Activated CD4-positive, alpha-beta T cell treated with anti-CD3 and anti-CD28 coated beads, Interleukin-2, amount 10 ng/mL, durations not matched to agents 7 days and 5 days (primary cell): Measurements from ENCODE around the gene KRTAP10-3. TPM values are rescaled to one million over a fixed set of nuclear protein-coding genes. Genes with fewer than 3 reads are reported as not detected.

Source experiments
- CTCF ChIA-PET: fragments of 350-600 bp; sonication (Branson Sonifier 250); formaldehyde crosslinking; loops from one replicate; lab custom pipeline; 2021; ENCODE audit warnings: antibody characterized with exemption; lab: Charles Lee
- POLR2A ChIA-PET: fragments of 350-600 bp; sonication (Branson Sonifier 250); formaldehyde crosslinking; loops from one replicate; lab custom pipeline; 2021; ENCODE audit warnings: antibody characterized with exemption; lab: Charles Lee
- DNase-seq: peaks from one replicate; pipeline ENCODE4 v3.0.0-alpha.2; 2020
- H3K27ac Mint-ChIP-seq: one replicate; pipeline ENCODE4 v1.8.0; 2021; ENCODE audit warnings: mild to moderate bottlenecking, moderate library complexity, mixed read lengths
- H3K27me3 Mint-ChIP-seq: one replicate; pipeline ENCODE4 v1.8.0; 2021; ENCODE audit warnings: mixed read lengths
- H3K36me3 Mint-ChIP-seq: one replicate; pipeline ENCODE4 v1.8.0; 2021; ENCODE audit warnings: low read depth, mixed read lengths
- H3K4me1 Mint-ChIP-seq: one replicate; pipeline ENCODE4 v1.8.0; 2021; ENCODE audit warnings: mixed read lengths
- H3K4me3 Mint-ChIP-seq: one replicate; pipeline ENCODE4 v1.8.0; 2021; ENCODE audit warnings: mild to moderate bottlenecking, moderate library complexity, mixed read lengths
- H3K9me3 Mint-ChIP-seq: one replicate; pipeline ENCODE4 v1.8.0; 2021; ENCODE audit warnings: mixed read lengths
- total RNA-seq, 2 experiments: library from RNA; stranded (reverse); gene quantifications; one replicate each; pipeline ENCODE4 v1.2.3, GENCODE V29; 2021

The KRTAP10-3 gene
- total RNA-seq, 2 experiments from 2014 or later = not detected

DNA sequence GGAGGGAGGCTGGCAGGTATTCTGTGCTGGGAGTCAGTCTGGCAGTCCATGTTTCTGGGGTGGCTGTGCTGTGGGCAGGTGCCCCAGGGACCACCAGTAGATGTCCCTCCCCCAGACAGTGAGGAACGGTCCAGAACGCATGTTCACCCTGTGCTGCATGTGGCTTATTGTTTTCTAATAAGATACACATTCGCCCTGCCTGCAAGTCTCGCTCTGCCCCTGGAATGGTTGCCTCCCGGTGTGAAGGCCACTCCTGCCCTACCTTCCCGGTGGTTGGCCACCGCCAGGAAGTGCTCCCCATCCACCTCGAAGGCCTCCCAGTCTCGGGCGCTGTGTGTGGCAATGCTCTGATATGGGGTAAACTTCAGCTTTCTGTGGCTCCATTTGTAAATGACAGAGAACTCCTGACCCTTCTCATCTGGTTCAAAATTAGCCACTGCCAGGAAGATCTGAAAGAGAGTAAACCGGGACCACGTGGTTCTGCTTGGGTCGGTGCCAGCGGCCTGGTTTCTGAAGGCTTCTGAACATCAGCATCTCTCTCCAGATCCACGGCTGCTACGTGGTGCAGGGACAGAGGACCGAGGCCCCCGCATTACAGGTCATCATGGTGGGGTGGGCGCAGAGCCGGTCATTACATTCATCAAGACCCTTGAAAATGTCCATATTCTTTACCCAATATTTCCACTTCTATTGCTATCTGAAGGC lies 33.1 kb downstream of the KRTAP10-3 start:
- no peak overlapping the region for H3K27ac Mint-ChIP-seq
- H3K36me3 Mint-ChIP-seq = no peaks in the 10 kb centered on the region
- H3K4me3 Mint-ChIP-seq = no peak overlapping the region
- H3K9me3 Mint-ChIP-seq = peaks cover 2% of the 10 kb centered on the region
- ChIA-PET POLR2A (no interaction called here), CTCF (no interaction called here)
- no peaks in the 10 kb centered on the region for H3K4me1 Mint-ChIP-seq
- no peaks in the 10 kb centered on the region for H3K27me3 Mint-ChIP-seq
- DNase-seq = no peak

DNA sequence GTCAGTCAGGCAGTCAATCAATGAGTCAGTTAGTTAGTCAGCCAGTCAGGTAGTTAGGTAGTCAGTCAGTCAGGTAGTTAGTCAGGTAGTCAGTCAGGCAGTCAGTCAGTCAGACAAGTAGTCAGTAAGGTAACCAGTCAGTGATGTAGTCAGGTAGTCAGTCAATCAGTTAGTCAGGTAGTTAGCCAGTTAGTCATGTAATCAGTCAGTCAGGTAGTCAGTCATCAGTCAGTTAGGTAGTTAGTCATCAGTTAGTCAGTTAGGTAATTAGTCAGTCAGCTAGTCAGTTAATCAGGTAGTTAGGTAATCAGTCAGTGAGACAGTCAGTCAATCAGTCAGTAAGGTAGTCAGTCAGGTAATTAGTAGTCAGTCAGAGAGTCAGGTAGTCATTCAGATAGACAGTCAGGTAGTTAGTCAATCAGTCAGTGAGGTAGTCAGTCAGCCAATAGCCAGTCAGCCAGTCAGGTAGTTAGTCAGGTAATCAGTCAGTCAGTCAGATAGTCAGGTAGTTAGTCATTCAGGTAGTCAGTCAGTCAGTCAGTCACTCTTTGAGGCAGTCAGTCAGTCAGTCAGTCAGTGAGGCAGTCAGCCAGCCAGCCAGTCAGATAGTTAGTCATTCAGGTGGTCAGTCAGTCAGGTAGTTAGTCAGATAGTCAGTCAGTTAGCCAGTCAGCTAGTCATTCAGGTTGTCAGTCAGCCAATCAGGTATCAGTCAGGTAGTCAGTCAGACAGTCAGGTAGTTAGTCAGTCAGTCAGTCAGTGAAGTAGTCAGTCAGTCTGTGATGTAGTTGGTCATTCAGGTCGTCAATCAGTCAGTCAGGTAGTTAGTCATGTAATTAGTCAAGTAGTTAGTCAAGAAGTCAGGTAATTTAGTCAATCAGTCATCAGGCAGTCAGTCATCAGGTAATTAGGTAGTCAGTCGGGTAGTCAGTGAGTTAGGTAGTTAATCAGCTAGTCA lies 33.9 kb downstream of the KRTAP10-3 start:
- Mint-ChIP-seq H3K9me3 (peaks cover 2% of the 10 kb centered on the region), H3K4me3 (no peak overlapping the region), H3K36me3 (no peaks in the 10 kb centered on the region), H3K27me3 (no peaks in the 10 kb centered on the region), H3K4me1 (no peaks in the 10 kb centered on the region), H3K27ac (no peak overlapping the region)
- DNase-seq = no peak
- POLR2A ChIA-PET = no interaction called here
- CTCF ChIA-PET = interaction anchor here (1.0 kb wide), 1 partner anchor 269 kb away, joined by 3 read pairs; no protein-coding TSS in a partner anchor

DNA sequence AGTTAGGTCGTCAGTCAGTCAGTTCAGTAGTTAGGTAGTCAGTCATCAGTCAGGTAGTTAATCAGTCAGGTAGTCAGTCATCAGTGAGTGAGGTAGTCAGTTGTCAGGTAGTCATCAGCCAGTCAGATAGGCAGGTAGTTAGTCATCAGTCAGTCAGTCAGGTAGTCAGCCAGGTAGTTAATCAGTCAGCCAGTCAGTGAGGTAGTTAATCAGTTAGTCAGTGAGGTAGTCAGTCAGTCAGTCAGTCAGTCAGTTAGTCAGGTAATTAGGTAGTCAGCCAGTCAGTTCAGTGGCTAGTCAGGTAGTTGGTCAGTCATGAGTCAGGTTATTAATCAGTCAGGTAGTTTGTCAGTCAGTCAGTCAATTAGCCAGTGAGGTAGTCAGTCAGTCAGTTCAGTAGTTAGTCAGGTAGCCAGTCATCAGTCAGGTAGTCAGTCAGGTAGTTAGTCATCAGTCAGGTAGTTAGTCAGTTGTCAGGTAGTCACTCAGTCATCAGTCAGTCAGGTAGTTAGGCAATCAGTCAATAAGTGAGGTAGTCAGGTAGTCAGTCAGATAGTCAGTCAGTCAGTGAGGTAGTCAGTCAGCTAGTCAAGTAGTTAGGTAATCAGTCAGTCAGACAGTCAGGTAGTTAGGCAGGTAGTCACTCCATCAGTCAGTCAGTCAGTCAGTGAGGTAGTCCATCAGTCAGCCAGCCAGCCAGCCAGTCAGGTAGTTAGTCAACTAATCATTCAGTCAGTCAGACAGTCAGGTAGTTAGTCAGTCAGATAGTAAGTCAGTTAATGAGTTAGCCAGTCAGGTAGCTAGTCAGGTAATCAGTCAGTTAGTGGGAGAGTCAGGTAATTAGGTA lies 34.8 kb downstream of the KRTAP10-3 start:
- peaks cover 2% of the 10 kb centered on the region for H3K9me3 Mint-ChIP-seq
- H3K36me3 Mint-ChIP-seq = no peaks in the 10 kb centered on the region
- H3K27me3 Mint-ChIP-seq = no peaks in the 10 kb centered on the region
- ChIA-PET CTCF (interaction anchor here (1.0 kb wide), 1 partner anchor 269 kb away, joined by 3 read pairs; no protein-coding TSS in a partner anchor), POLR2A (no interaction called here)
- H3K4me1 Mint-ChIP-seq = no peaks in the 10 kb centered on the region
- H3K4me3 Mint-ChIP-seq = no peak overlapping the region
- H3K27ac Mint-ChIP-seq = no peak overlapping the region
- no peak for DNase-seq

DNA sequence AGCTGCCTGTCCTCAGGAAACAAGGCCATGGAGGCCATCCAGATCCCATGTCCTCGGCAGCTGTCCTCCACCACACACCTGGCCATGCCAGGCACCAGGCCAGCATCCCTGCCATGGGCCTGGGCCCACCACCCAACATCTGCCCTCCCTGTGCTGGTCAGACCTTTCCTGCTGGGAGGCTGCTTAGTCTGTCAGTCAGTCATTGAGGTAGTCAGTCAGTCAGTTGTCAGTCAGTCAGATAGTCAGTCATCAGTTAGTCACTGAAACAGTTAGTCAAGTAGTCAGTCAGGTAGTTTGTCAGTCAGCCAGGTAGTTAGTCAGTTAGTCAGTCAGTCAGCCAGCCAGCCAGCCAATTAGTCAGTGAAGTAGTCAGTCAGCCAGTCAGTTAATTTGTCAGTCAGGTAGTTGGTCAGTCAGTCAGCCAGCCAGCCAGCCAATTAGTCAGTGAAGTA lies 35.8 kb downstream of the KRTAP10-3 start:
- Mint-ChIP-seq H3K9me3 (peaks cover 2% of the 10 kb centered on the region), H3K27ac (no peak overlapping the region), H3K4me3 (no peak overlapping the region), H3K36me3 (no peaks in the 10 kb centered on the region), H3K4me1 (no peaks in the 10 kb centered on the region), H3K27me3 (no peaks in the 10 kb centered on the region)
- ChIA-PET POLR2A (no interaction called here), CTCF (no interaction called here)
- no peak for DNase-seq

DNA sequence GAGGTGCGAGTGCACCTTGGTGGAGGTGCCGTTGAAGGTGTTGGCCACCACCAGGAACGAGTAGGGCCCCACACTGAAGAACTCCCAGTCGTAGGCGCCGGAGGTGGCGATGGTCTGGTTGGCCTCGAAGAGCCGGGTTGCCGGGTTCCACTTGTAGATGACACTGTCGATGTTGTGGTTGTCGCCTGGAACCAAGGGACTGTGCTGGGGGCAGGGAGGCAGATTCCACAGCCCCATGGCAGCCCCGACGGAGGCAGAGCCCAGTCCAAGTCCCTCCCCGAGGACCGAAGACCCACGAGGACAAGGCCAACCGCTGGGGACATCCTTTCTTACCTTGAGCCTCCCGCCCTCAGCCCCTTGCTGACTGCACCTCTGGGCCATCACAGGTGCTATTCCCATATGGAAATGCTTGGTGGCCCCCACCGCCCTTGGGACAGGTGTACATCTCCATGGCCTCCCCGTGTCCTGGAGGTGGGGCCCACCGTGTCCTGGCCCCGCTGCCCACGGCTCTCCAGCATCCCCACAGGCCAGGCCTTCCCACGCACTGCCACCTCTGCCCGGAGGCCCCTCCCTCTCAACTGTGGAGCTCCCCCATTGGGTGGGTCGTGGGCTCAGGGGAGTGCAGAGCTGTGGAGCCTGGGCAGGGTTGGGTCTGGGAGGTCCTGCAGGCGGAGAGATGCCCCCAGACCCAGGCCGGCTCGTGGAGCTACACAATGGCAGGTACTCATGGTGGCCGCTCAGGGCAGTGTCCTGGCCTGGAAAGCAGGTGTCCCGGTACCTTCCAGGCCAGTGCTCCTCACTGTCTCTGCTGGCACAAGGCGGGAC lies 36.5 kb downstream of the KRTAP10-3 start:
- Mint-ChIP-seq H3K36me3 (no peaks in the 10 kb centered on the region), H3K9me3 (peaks cover 2% of the 10 kb centered on the region), H3K27me3 (no peaks in the 10 kb centered on the region), H3K4me3 (no peak overlapping the region), H3K27ac (no peak overlapping the region), H3K4me1 (no peaks in the 10 kb centered on the region)
- ChIA-PET CTCF (no interaction called here), POLR2A (no interaction called here)
- no peak for DNase-seq

DNA sequence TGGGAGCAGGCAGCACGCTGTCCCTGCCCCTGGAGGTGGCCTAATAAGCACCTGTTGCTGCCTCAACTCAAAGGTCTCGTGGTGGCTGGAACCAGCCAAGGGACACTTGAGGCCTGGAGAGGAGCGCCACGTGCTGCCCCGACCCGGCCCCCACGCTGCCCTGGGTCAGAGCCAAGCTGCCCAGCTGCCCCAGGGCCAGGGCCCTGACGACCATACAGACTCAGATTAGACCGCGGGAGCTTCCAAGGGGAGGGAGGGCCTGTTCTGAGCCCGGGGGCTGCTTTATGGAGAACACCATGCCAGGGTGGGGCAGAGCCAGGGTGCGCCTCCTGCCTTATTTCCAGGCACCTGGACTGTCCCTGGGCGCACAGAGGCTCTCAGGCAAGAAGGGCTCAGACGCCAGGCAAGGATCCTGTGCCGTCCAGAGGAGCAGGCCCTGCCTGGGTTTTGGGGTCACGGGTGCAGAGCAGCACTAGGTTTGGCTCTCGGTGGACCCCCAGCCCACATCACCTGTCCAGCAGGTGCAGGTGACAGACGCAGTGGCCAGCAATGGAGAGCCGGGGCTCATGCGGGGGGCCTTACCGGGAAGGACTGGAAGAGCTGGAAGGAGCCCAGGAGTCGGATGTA lies 37.2 kb downstream of the KRTAP10-3 start:
- Mint-ChIP-seq H3K27ac (no peak overlapping the region), H3K9me3 (peaks cover 2% of the 10 kb centered on the region), H3K27me3 (no peaks in the 10 kb centered on the region), H3K4me3 (no peak overlapping the region), H3K36me3 (no peaks in the 10 kb centered on the region), H3K4me1 (no peaks in the 10 kb centered on the region)
- ChIA-PET CTCF (no interaction called here), POLR2A (no interaction called here)
- no peak for DNase-seq

DNA sequence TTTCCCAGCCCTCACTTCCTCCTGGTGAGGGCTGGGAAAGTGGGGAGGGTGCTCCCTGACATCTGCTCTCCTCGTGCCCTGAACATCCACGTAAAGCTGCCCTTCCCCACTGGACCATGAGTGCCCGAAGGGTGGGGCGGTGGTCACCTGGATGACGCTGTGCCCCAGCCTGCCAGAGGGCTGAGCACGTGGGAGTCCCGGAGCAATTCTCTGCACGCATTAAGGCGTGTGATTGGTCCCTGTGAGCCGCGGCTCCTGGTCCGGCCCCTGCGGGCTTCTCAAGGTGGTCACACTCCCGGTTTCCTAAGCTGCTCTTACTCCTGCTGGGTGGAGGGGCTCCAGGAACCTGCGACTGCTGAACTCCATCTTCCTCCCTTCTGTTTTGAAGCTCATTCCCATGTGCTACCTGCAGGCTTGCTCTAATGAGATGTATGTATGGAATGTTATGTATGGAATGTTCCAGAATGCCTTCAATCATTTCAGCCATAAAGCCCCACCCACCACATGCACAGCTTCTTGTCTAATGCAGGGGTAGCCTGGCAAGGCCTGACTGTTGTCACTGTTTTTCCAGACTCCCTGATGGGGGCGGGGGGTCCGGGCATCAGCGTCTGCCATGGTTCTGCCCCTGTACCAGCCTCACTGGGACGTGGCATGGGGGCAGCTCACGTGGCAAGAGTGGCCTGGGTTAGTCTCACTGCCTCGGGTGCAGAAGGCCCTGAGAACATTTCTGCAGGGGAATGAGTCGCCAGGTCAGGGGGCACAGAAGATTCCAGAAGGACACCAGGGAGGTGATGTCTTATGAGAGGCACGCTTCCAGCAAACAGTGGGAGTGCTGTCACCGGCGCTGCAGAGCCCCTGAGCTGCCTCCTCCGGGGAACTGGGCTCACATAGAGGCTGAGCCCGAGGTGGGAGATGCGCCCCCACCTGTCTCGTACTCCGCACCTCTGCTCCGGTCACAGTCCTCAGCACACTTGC lies 38.0 kb downstream of the KRTAP10-3 start:
- Mint-ChIP-seq H3K4me3 (no peak overlapping the region), H3K36me3 (no peaks in the 10 kb centered on the region), H3K4me1 (no peaks in the 10 kb centered on the region), H3K9me3 (peaks cover 2% of the 10 kb centered on the region), H3K27ac (no peak overlapping the region), H3K27me3 (no peaks in the 10 kb centered on the region)
- ChIA-PET POLR2A (no interaction called here), CTCF (interaction anchor here (1.0 to 1.2 kb wide), 2 partner anchors 10 to 20 kb away, joined by 3 read pairs; no protein-coding TSS in a partner anchor)
- DNase-seq = no peak

DNA sequence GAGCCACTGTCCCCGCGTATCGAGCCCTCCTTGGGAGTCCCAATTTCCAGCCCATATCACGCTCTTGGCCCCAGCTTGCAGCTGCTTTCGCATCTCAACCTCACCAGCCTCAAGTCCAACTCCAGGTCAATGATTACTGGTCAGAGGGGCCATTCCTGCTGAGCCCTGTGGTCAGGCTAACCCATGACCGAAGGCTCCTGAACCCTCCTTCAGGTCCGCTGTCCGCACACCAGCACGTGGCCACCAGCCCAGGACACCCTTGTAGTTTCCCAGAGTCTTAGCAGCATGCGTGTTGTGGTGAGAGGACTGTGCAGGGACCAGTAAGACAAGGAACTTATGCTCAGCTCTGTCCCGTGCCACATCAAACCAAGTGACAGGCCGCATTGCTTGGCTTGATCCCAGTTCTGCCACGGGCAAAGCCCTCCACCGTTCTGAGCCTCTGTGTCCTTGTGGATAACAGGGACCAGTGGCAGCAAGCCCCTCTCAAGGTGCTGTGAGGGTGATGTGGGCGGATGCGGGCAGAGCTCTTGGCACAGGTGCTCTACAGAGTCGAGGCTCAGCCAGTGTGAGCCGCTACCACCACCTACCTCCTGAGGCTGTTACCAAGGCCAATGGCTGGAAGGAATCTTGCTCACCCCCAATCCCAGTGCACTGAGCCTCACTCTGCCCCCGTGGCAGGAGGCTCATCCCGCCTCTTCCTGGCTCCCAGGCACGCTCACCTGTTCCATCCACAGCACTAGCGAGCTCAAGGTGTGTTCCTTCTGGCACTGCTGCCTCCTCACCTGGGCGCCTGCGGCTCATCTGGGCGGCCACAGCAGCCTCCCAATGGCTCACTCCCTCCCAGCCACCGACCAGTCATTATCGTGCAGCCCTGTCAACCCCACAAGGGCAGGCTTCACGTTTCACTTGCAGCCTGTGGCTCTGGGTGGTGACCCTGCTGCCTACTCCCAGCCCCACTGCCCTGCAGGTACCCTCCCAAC lies 39.0 kb downstream of the KRTAP10-3 start:
- H3K27me3 Mint-ChIP-seq = no peaks in the 10 kb centered on the region
- H3K4me3 Mint-ChIP-seq = no peak overlapping the region
- no peak for DNase-seq
- no peaks in the 10 kb centered on the region for H3K36me3 Mint-ChIP-seq
- no peaks in the 10 kb centered on the region for H3K9me3 Mint-ChIP-seq
- CTCF ChIA-PET = interaction anchor here (1.0 to 1.2 kb wide), 3 partner anchors 9 to 21 kb away, joined by 3 to 4 read pairs (median 3); no protein-coding TSS in a partner anchor
- no peak overlapping the region for H3K27ac Mint-ChIP-seq
- POLR2A ChIA-PET = no interaction called here
- H3K4me1 Mint-ChIP-seq = no peaks in the 10 kb centered on the region

DNA sequence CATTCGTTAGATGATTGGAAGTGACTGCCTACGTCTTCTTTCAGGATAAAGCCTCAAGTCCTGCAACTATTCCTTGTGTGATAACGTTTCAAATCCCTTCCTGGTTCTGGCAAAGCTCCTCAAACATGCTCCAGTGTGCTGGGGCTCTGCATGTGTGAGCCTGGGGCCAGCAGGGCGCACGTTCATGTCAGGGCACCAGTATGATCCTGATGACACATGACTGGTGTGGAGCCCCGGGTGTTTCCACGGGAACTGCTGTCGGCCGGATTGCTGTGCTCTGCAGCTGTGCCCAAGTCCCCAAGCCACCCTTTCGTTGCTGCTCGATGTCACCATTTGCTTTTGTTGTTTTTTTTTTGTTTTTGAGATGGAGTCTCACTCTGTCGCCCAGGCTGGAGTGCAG lies 39.9 kb downstream of the KRTAP10-3 start:
- no peak for DNase-seq
- Mint-ChIP-seq H3K27me3 (no peaks in the 10 kb centered on the region), H3K4me1 (no peaks in the 10 kb centered on the region), H3K9me3 (no peaks in the 10 kb centered on the region), H3K27ac (no peak overlapping the region), H3K4me3 (no peak overlapping the region), H3K36me3 (no peaks in the 10 kb centered on the region)
- CTCF ChIA-PET = interaction anchor here (0.7 to 1.1 kb wide), 2 partner anchors 8 to 275 kb away, joined by 3 to 4 read pairs; no protein-coding TSS in a partner anchor
- POLR2A ChIA-PET = no interaction called here
